B cell (primary cell): ENCODE measurements around the gene TCIRG1.

ENCODE experiments used
- EZH2 ChIP-seq: IDR thresholded peaks from 2 replicates; pipeline ENCODE4 v1.6.1; 2012; ENCODE audit warnings: borderline replicate concordance, low read depth, mild to moderate bottlenecking, moderate library complexity, low read length; ENCODE audit not compliant: insufficient read depth, poor library complexity, severe bottlenecking
- TF ChIP-seq, protein P1 (sequence below): fragments of 200-600 bp; IDR thresholded peaks from one replicate; pipeline ENCODE4 v1.8.0; 2022; ENCODE audit warnings: antibody characterized with exemption, mild to moderate bottlenecking

DNA sequence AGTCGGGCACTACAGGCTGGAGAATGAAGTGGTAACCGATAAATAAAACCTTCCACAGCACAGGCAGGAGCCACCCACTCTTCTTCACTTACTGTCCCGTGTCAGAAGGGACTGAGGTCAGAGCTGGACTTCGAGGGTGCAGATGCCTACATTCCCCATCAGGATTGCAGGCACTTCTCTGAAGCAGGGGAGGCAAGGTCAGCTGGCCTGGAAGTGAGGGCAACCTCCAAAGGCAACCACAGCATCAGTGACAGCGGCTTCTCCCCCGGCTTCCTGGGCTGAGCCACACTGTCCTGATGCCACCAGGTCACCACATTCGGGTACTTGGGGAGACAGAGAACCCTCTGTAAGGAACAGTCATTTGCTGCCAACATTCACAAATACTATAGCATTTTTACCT lies 22.7 kb downstream of the TCIRG1 start:
- TF ChIP-seq, protein P1, sequence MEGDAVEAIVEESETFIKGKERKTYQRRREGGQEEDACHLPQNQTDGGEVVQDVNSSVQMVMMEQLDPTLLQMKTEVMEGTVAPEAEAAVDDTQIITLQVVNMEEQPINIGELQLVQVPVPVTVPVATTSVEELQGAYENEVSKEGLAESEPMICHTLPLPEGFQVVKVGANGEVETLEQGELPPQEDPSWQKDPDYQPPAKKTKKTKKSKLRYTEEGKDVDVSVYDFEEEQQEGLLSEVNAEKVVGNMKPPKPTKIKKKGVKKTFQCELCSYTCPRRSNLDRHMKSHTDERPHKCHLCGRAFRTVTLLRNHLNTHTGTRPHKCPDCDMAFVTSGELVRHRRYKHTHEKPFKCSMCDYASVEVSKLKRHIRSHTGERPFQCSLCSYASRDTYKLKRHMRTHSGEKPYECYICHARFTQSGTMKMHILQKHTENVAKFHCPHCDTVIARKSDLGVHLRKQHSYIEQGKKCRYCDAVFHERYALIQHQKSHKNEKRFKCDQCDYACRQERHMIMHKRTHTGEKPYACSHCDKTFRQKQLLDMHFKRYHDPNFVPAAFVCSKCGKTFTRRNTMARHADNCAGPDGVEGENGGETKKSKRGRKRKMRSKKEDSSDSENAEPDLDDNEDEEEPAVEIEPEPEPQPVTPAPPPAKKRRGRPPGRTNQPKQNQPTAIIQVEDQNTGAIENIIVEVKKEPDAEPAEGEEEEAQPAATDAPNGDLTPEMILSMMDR: no peak
- TF ChIP-seq EZH2: no peak
